ENCODE data around the gene JAK3. TPM values are rescaled to one million over a fixed set of nuclear protein-coding genes. Genes with fewer than 3 reads are reported as not detected.
"Not testable (repeated sequence)": the region's sequence is repeated elsewhere in the genome, so short reads cannot be mapped to it uniquely, and the experiment has no call there.

The JAK3 gene
- total and polyA plus RNA-seq, 4 donors, result 0.87 to 7.1 (median 3.0) TPM

DNA sequence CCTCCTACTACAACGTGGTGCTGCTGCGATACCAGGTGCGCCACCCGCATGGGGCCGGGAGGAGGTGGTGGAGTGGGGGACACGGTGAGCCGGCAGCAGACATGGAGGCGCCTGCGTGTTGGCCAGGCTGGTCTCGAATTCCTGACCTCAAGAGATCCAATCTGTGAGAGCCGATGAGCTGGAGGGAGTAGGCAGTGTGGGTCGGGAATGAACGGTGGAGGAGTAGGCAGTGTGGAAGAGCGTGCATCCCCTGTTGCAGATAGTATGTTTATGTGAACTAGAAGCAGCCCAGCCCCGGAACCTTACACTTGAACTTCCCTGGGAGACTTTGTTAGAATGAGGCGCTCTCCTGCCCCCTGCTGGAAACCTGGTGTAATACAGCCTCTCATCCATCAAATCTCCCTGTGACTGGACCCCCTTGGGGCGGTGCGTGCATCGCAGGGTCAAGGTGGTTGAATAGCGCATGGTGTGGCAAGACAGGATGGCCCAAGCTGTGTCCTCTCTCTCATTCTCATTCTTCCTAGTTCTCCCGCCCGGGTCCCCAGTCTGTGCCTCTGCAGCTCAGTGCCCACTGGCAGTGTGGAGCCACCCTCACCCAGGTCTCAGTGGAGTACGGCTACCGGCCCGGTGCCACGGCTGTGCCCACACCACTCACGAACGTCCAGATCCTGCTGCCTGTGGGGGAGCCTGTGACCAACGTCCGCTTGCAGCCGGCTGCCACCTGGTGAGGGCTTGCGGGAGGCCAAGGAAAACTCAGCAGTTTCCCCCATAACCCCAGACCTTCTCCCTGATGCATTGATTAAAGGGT lies 63.4 kb downstream of the JAK3 start:
- TF ChIP-seq, protein P1, sequence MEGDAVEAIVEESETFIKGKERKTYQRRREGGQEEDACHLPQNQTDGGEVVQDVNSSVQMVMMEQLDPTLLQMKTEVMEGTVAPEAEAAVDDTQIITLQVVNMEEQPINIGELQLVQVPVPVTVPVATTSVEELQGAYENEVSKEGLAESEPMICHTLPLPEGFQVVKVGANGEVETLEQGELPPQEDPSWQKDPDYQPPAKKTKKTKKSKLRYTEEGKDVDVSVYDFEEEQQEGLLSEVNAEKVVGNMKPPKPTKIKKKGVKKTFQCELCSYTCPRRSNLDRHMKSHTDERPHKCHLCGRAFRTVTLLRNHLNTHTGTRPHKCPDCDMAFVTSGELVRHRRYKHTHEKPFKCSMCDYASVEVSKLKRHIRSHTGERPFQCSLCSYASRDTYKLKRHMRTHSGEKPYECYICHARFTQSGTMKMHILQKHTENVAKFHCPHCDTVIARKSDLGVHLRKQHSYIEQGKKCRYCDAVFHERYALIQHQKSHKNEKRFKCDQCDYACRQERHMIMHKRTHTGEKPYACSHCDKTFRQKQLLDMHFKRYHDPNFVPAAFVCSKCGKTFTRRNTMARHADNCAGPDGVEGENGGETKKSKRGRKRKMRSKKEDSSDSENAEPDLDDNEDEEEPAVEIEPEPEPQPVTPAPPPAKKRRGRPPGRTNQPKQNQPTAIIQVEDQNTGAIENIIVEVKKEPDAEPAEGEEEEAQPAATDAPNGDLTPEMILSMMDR (IDR thresholded peaks at IDR 0.05; ENCODE audit: low read depth, low read length, missing input control), result peak; percentile 70
- TF ChIP-seq, protein P2, sequence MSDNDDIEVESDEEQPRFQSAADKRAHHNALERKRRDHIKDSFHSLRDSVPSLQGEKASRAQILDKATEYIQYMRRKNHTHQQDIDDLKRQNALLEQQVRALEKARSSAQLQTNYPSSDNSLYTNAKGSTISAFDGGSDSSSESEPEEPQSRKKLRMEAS (IDR thresholded peaks at IDR 0.05), result no peak
- TF ChIP-seq RAD21 (IDR thresholded peaks at IDR 0.05) (peak; percentile 68 to 77), EGR1 (IDR thresholded peaks at IDR 0.05; ENCODE audit: low read depth in 2 of 2) (no peak), NR2F2 (IDR thresholded peaks at IDR 0.05) (no peak), FOXA1 (IDR thresholded peaks at IDR 0.05) (no peak)
- Histone ChIP-seq H3K9me3 (ENCODE audit: control insufficient read depth in 4 of 4, low read length in 3 of 4) (no peaks in the 10 kb centered on the region), H3K4me1 (ENCODE audit: control insufficient read depth in 4 of 4, insufficient read depth in 4 of 4, low read length in 3 of 4) (no peaks in the 10 kb centered on the region), H3K4me3 (ENCODE audit: low read depth in 1 of 3, low read length in 3 of 3) (no peak overlapping the region), H3K27ac (ENCODE audit: low read depth in 1 of 2, low read length in 2 of 2) (no peak overlapping the region), H3K9ac (ENCODE audit: low read depth in 1 of 2, low read length in 2 of 2) (no peak overlapping the region), H3K27me3 (ENCODE audit: control insufficient read depth in 4 of 4, insufficient read depth in 4 of 4, low read length in 3 of 4) (no peaks in the 10 kb centered on the region), H3K36me3 (ENCODE audit: control insufficient read depth in 4 of 4, insufficient read depth in 3 of 4, low read depth in 1 of 4, low read length in 3 of 4) (no peaks in the 10 kb centered on the region)
- 53% methylated on average over 32 of the region's 32 CpGs for WGBS
- peak; percentile 73 for DNase-seq (ENCODE audit: low spot score)

- not testable (repeated sequence) for H3K4me1 ChIP-seq (ENCODE audit: control insufficient read depth in 4 of 4, insufficient read depth in 4 of 4, low read length in 3 of 4); H3K9ac ChIP-seq (ENCODE audit: low read depth in 1 of 2, low read length in 2 of 2); H3K4me3 ChIP-seq (ENCODE audit: low read depth in 1 of 3, low read length in 3 of 3); DNase-seq (ENCODE audit: low spot score); H3K9me3 ChIP-seq (ENCODE audit: control insufficient read depth in 4 of 4, low read length in 3 of 4); H3K27ac ChIP-seq (ENCODE audit: low read depth in 1 of 2, low read length in 2 of 2); H3K27me3 ChIP-seq (ENCODE audit: control insufficient read depth in 4 of 4, insufficient read depth in 4 of 4, low read length in 3 of 4); H3K36me3 ChIP-seq (ENCODE audit: control insufficient read depth in 4 of 4, insufficient read depth in 3 of 4, low read depth in 1 of 4, low read length in 3 of 4)
- 72% methylated on average over 5 of the region's 5 CpGs for WGBS
These were observed 64.1 kb downstream of the JAK3 start for GRCh38 chr19:17783721-17784120.

GRCh38 chr19:17780781-17781180 lies 67.0 kb downstream of the JAK3 start:
- H3K4me1 ChIP-seq (ENCODE audit: control insufficient read depth in 4 of 4, insufficient read depth in 4 of 4, low read length in 3 of 4), result peaks cover 0 to 4% (median 0%) of the 10 kb centered on the region in 4 donors
- H3K4me3 ChIP-seq (ENCODE audit: low read depth in 1 of 3, low read length in 3 of 3), result no peak overlapping the region
- no peak overlapping the region for H3K9ac ChIP-seq (ENCODE audit: low read depth in 1 of 2, low read length in 2 of 2)
- no peak overlapping the region for H3K27ac ChIP-seq (ENCODE audit: low read depth in 1 of 2, low read length in 2 of 2)
- no peaks in the 10 kb centered on the region for H3K27me3 ChIP-seq (ENCODE audit: control insufficient read depth in 4 of 4, insufficient read depth in 4 of 4, low read length in 3 of 4)
- 88% methylated on average over 2 of the region's 2 CpGs for WGBS
- H3K36me3 ChIP-seq (ENCODE audit: control insufficient read depth in 4 of 4, insufficient read depth in 3 of 4, low read depth in 1 of 4, low read length in 3 of 4), result no peaks in the 10 kb centered on the region
- no peak for DNase-seq (ENCODE audit: low spot score)
- no peaks in the 10 kb centered on the region for H3K9me3 ChIP-seq (ENCODE audit: control insufficient read depth in 4 of 4, low read length in 3 of 4)
- TF ChIP-seq, protein P2 (IDR thresholded peaks at IDR 0.05), result no peak
- no peak for TF ChIP-seq TAF1 (conservative IDR thresholded peaks at IDR 0.05)
- TF ChIP-seq JUND (IDR thresholded peaks at IDR 0.05), result no peak
- TF ChIP-seq SP1 (IDR thresholded peaks at IDR 0.05), result no peak
- no peak for TF ChIP-seq FOXA1 (IDR thresholded peaks at IDR 0.05)
- TF ChIP-seq HNF4A (conservative IDR thresholded peaks at IDR 0.05), result no peak
- no peak for TF ChIP-seq FOXA2 (IDR thresholded peaks at IDR 0.05)
- TF ChIP-seq, protein P3, sequence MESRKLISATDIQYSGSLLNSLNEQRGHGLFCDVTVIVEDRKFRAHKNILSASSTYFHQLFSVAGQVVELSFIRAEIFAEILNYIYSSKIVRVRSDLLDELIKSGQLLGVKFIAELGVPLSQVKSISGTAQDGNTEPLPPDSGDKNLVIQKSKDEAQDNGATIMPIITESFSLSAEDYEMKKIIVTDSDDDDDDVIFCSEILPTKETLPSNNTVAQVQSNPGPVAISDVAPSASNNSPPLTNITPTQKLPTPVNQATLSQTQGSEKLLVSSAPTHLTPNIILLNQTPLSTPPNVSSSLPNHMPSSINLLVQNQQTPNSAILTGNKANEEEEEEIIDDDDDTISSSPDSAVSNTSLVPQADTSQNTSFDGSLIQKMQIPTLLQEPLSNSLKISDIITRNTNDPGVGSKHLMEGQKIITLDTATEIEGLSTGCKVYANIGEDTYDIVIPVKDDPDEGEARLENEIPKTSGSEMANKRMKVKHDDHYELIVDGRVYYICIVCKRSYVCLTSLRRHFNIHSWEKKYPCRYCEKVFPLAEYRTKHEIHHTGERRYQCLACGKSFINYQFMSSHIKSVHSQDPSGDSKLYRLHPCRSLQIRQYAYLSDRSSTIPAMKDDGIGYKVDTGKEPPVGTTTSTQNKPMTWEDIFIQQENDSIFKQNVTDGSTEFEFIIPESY (IDR thresholded peaks at IDR 0.05), result no peak
- TF ChIP-seq YY1 (IDR thresholded peaks at IDR 0.05), result no peak
- TF ChIP-seq HNF4G (IDR thresholded peaks at IDR 0.05), result no peak
- no peak for TF ChIP-seq GABPA (IDR thresholded peaks at IDR 0.05 in 1 of 2, conservative IDR thresholded peaks at IDR 0.05 in 1 of 2)
- TF ChIP-seq, protein P1 (IDR thresholded peaks at IDR 0.05; ENCODE audit: low read depth, low read length, missing input control), result no peak
- no peak for TF ChIP-seq RXRA (IDR thresholded peaks at IDR 0.05)
- no peak for TF ChIP-seq NR2F2 (IDR thresholded peaks at IDR 0.05)
- no peak for TF ChIP-seq ATF3 (IDR thresholded peaks at IDR 0.05)
